Activated CD4-positive, alpha-beta T cell treated with anti-CD3 and anti-CD28 coated beads, Interleukin-2, amount 50 U/mL, for 16 hours (primary cell): Measurements from ENCODE around the gene ERCC6L2.
A peak's percentile ranks its signal among the peaks of the same experiment; 100 is the strongest.

Experiments used
- DNase-seq: peaks from one replicate; pipeline ENCODE4 v3.0.0-alpha.2; 2020

ERCC6L2 gene

GRCh38 chr9:95930277-95930676 lies 54.8 kb downstream of the ERCC6L2 start:
- DNase-seq: no peak

GRCh38 chr9:95935861-95936578 lies 60.5 kb downstream of the ERCC6L2 start:
- no peak for DNase-seq

GRCh38 chr9:95936579-95937075 lies 61.1 kb downstream of the ERCC6L2 start:
- no peak for DNase-seq

GRCh38 chr9:95937131-95937530 lies 61.6 kb downstream of the ERCC6L2 start:
- no peak for DNase-seq

GRCh38 chr9:95938724-95939123 lies 63.2 kb downstream of the ERCC6L2 start:
- DNase-seq: no peak

GRCh38 chr9:95939472-95939871 lies 64.0 kb downstream of the ERCC6L2 start:
- no peak for DNase-seq

GRCh38 chr9:95940265-95940664 lies 64.8 kb downstream of the ERCC6L2 start:
- DNase-seq: no peak

GRCh38 chr9:95942016-95942415 lies 66.5 kb downstream of the ERCC6L2 start:
- DNase-seq: no peak

- DNase-seq: no peak
Observed at GRCh38 chr9:95947118-95947517, 71.6 kb downstream of the ERCC6L2 start.

GRCh38 chr9:95952471-95952870 lies 77.0 kb downstream of the ERCC6L2 start:
- no peak for DNase-seq

GRCh38 chr9:95953986-95954385 lies 78.5 kb downstream of the ERCC6L2 start:
- peak; percentile 42 for DNase-seq

- peak; percentile 8 for DNase-seq
Observed at GRCh38 chr9:95954940-95955339, 79.4 kb downstream of the ERCC6L2 start.

GRCh38 chr9:95962936-95963335 lies 87.4 kb downstream of the ERCC6L2 start:
- no peak for DNase-seq

- no peak for DNase-seq
Observed at GRCh38 chr9:95963659-95964058, 88.2 kb downstream of the ERCC6L2 start.

GRCh38 chr9:95966306-95966705 lies 90.8 kb downstream of the ERCC6L2 start:
- no peak for DNase-seq

- no peak for DNase-seq
Observed at GRCh38 chr9:95970317-95970716, 94.8 kb downstream of the ERCC6L2 start.

- no peak for DNase-seq
Observed at GRCh38 chr9:95971815-95972214, 96.3 kb downstream of the ERCC6L2 start.

- peak; percentile 10 for DNase-seq
Observed at GRCh38 chr9:95974389-95974788, 98.9 kb downstream of the ERCC6L2 start.

- no peak for DNase-seq
Observed at GRCh38 chr9:95977371-95977770, 101.9 kb downstream of the ERCC6L2 start.

- no peak for DNase-seq
Observed at GRCh38 chr9:95978106-95978505, 102.6 kb downstream of the ERCC6L2 start.

- no peak for DNase-seq
Observed at GRCh38 chr9:95979446-95979845, 104.0 kb downstream of the ERCC6L2 start.

- DNase-seq: peak; percentile 4
Observed at GRCh38 chr9:95980262-95981125, 105.0 kb downstream of the ERCC6L2 start.

- DNase-seq: no peak
Observed at GRCh38 chr9:95981761-95982390, 106.4 kb downstream of the ERCC6L2 start.
